SK-MEL-5 (cell line): Measurements from ENCODE around the gene LMBR1. TPM values are rescaled to one million over a fixed set of nuclear protein-coding genes. Genes with fewer than 3 reads are reported as not detected.
"Not testable (repeated sequence)": the region's sequence is repeated elsewhere in the genome, so short reads cannot be mapped to it uniquely, and the experiment has no call there.

ENCODE experiments used
- DNase-seq: peaks from one replicate; pipeline ENCODE4 v3.0.0-alpha.2; 2016; ENCODE audit warnings: low read depth, low spot score
- in situ Hi-C: cut with HindIII; loops from 2 replicates; pipeline ENCODE4 v1.10.0; 2016; ENCODE audit warnings: low sequenced_read_pairs, high pct_unique_total_duplicates, low pct_unique_long_range_greater_than_20kb
- total RNA-seq: library from RNA; depleted of rRNA; stranded (reverse); fragments of >200 nt; shearing (Covaris generic); gene quantifications from 2 replicates; pipeline ENCODE4 v1.2.3, GENCODE V29; 2014

The LMBR1 gene
- total RNA-seq, 1 experiment from 2014 or later: 67.9 TPM

DNA sequence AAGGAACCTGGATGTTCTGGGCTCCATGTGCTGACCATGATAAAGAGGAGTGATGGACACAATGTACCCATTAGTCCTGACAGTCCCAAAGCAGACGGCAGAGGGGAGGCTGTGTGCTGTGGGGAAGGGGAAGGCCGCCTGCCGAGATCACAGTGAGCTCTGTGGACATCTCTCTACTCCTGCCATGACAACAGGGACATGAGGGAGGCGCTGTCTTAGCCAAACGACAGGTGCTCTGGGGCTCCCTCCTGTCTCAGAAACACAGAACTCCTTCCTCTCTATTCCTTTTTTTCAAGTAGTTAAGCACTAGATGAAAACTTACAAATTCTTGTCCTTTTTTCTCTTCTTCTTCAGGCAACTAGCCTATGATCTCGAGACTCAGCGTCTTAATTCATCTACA lies 139.4 kb downstream of the LMBR1 start:
- in situ Hi-C loops: no loop called here
- DNase-seq: no peak

DNA sequence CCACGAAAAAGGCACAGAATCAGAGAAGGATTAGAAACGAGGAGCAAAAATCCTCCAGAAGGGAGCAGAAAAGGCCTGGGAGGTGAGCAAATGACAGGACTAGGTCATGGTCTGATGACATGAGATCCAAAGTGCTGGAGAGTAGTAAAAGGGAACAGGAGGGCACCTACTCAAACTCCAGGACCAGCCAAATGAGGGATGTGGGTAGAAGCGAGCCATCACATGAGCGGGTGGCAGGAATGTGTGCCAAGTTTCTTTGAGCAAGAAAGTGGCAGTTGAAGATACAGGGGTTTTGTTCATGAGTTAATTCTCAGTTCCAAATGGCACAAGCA lies 139.8 kb downstream of the LMBR1 start:
- in situ Hi-C loops: no loop called here

GRCh38 chr7:156752367-156753228 lies 140.4 kb downstream of the LMBR1 start:
- in situ Hi-C loops: no loop called here
- DNase-seq: no peak

More for the DNA sequence above, 139.8 kb downstream of the LMBR1 start:
- DNase-seq: no peak

GRCh38 chr7:156751319-156751718 lies 141.7 kb downstream of the LMBR1 start:
- in situ Hi-C loops: no loop called here
- DNase-seq: no peak

DNA sequence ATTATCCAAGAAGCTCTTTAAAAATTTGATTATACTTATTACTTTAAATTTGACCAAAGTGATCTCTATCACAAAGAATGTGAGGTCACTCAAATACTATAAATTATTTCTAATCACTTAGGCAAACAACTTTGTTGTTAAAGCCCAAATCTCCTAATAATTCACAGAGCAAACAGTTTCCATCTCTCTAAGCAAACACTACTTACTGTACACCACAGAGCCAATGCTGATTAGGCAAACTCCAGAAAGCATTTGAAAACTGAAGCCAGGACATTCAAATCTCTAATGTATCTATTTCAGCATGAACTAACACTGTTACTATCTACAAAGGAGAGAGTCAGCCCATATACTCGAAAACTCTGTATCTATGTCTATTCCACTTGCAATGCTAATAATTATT lies 145.3 kb downstream of the LMBR1 start:
- DNase-seq: no peak
- in situ Hi-C loops: no loop called here

GRCh38 chr7:156746891-156747290 lies 146.1 kb downstream of the LMBR1 start:
- no peak for DNase-seq
- in situ Hi-C loops: no loop called here

DNA sequence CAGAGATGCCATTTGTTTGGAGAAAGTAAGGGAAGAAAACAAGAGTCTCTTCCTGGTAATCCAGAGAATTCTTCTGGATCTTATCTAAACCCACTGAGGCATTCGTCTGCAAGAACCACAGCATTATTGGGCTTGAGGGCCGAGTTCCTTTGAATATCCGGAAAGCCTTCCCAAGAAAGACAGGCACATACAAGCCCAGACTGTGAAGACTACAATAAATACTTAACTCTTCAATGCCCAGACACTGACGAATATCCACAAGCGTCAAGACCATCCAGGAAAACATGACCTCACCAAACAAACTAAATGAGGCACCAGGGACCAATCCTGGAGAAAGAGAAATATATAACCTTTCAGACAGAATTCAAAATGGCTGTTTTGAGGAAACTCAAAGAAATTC lies 153.4 kb downstream of the LMBR1 start:
- in situ Hi-C loops: no loop called here
- no peak for DNase-seq

DNA sequence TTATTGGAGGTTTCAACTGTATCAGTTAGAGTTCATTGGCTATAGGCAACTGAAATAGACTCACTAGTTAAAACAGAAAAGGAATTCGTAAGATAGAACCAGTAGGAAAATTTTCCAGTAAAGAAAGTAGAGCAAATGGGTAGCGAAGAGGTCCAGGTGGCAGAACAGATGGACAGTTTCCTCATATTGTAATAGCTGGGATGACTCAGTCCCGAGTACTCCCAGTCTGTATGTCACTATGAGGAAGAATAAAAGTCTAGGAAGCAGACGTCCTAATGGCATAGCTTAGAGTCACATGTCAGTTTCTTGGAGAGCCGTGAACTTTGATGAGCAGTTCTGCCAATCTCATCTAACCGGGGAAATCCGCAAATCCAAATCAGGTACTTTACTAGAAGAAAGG lies 157.1 kb downstream of the LMBR1 start:
- in situ Hi-C loops: no loop called here
- DNase-seq: no peak

- in situ Hi-C loops: no loop called here
- DNase-seq: no peak
Observed at GRCh38 chr7:156733638-156734037, 159.3 kb downstream of the LMBR1 start.

DNA sequence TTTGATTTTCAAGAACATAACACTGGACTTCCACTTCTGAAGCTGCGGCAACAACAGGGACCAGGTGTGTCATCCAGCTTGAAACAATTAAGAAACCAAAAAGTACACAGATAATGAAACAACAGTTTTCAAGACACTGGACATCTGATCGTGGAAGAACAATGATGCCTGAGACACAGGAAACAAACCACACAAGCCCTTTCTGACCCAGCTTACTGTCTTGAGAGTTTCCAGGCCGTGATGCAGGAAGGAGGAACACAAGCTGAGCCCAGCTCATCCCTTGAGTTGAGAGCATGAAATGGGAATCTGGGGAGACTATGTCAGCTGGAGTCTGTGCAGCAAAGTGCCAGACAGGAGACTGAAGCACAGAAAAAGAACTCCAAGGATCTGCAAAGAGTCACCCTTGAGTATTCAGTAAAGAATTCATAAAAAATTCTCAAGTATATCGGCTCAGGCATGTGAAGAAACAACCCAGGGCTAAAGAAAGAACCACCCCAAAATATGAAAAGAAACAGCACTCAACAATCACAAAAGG lies 160.8 kb downstream of the LMBR1 start:
- no peak for DNase-seq

GRCh38 chr7:156731651-156732050 lies 161.3 kb downstream of the LMBR1 start:
- in situ Hi-C loops: no loop called here
- DNase-seq: no peak

More for the DNA sequence above, 160.8 kb downstream of the LMBR1 start:
- in situ Hi-C loops: no loop called here

- in situ Hi-C loops: no loop called here
- no peak for DNase-seq
Observed at GRCh38 chr7:156725936-156726335, 167.0 kb downstream of the LMBR1 start.

DNA sequence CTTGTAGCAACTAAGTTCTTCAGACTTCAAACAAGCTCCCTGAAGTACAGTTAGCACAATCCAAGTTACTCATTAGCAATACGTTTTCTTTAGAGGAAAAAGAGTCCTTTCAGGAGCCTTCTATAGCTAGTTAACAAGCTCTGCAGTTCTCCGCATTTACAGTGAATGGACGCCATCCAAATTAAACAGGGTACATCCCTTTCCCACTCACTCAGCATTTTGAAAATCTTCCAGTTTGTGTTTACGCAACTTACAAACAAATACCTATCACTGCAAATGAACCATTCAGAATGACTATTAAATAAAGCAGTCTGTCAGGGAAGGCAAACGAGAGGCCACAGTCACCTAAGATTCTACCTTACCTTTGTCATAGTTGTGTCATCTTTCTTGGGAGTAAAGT lies 167.9 kb downstream of the LMBR1 start:
- DNase-seq: no peak
- in situ Hi-C loops: no loop called here

DNA sequence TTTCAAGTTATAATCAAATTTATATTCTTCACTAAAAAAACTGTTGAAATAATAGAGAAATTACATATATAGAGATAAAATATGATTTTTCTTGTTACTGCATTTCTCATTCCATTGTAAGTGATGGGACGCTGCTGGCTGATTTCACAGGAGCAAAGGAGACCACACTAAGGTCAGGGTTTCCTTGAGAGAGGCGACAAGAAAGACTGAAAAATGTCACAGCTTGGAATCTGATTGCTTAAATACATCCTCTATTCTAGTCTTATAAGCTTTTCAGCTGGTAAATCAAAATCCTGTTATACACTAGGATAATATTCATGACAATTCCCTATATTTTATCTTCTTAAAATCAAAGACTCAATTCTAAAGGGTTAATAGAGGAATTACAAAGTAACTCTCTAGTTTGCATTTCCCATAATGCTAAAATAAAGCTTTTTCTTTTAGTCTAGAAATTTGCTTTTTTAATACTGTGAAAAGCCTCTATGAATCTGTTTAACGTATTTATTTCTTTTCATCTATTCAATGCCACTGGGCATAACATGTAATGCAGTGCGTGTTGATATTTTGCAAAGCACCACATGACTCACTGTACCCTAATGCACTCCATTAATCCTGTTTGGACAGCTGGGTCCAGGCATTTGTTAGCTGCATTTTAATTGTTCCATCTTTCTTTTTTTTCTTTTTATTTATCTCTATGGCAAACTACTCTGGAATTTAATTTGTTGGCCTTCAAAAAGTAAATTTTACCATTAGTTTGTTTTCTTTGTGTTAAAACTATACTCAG lies 170.7 kb downstream of the LMBR1 start:
- in situ Hi-C loops: no loop called here
- DNase-seq: no peak

GRCh38 chr7:156703773-156704482 lies 189.1 kb downstream of the LMBR1 start:
- no peak for DNase-seq
- in situ Hi-C loops: no loop called here

DNA sequence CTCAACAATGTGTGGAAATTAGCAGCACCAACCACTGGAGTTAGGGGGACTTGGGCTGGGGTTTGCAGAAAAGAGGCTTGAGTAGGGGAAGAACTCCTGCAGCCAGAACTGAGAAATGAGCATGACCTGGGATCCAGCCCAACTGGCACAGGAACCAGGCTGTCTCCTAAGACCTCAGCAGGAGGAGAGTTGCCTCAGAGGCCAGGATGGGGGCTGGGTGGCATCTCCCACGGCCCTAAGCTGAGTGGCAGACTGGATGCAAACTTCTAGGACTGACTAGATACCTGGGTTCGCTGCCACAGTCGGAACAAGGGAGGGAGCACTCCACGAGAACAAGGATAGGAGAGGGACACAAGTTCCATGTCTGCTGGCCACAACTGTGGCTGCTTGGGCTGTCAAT lies 189.8 kb downstream of the LMBR1 start:
- DNase-seq: no peak
- in situ Hi-C loops: no loop called here

- no peak for DNase-seq
- in situ Hi-C loops: no loop called here
Observed at GRCh38 chr7:156702399-156702798, 190.6 kb downstream of the LMBR1 start.

- in situ Hi-C loops, DNase-seq: not testable (repeated sequence)
Observed at GRCh38 chr7:156701787-156702186, 191.2 kb downstream of the LMBR1 start.
